Omental fat pad (tissue), 4 donors: Measurements from ENCODE around the gene SKOR1. TPM values are rescaled to one million over a fixed set of nuclear protein-coding genes. Genes with fewer than 3 reads are reported as not detected.
A peak's percentile ranks its signal among the peaks of the same experiment; 100 is the strongest.

Experiments used
- ATAC-seq: fragments of 150-250 bp; one replicate; pipeline ENCODE4 v1.9.1; 2016; ENCODE audit warnings: mild to moderate bottlenecking, moderate library complexity; ENCODE audit not compliant: low FRiP score
- DNase-seq: peaks from one replicate; pipeline ENCODE4 v3.0.0-alpha.2; 2019; ENCODE audit warnings: low spot score
- CTCF ChIP-seq, 3 donors: fragments of 450-650 bp; IDR thresholded peaks; one replicate each; pipeline ENCODE4 v1.5.1; 2016 to 2017; ENCODE audit warnings: antibody characterized with exemption in 3 of 3, mild to moderate bottlenecking in 3 of 3, moderate library complexity in 2 of 3
- total RNA-seq, 4 donors: library from RNA; depleted of rRNA; stranded (reverse); fragments of >200 nt; gene quantifications; one replicate each; pipeline ENCODE4 v1.1.0, GENCODE V29; 2016

The SKOR1 gene
- total RNA-seq, 4 donors from 2014 or later, result 0.19 to 1.1 (median 0.49) TPM

GRCh38 chr15:67836955-67837354, 11.6 kb downstream of the SKOR1 start:
- TF ChIP-seq CTCF (IDR thresholded peaks at IDR 0.05), result no peak
- no peak for ATAC-seq
- no peak for DNase-seq

GRCh38 chr15:67838789-67839332, 13.6 kb downstream of the SKOR1 start:
- no peak for TF ChIP-seq CTCF (IDR thresholded peaks at IDR 0.05)
- peak; percentile 12 for ATAC-seq
- DNase-seq, result no peak

GRCh38 chr15:67839499-67839928, 14.2 kb downstream of the SKOR1 start:
- no peak for ATAC-seq
- no peak for DNase-seq
- no peak for TF ChIP-seq CTCF (IDR thresholded peaks at IDR 0.05)

GRCh38 chr15:67839929-67840748, 14.8 kb downstream of the SKOR1 start, which contains the start of gene RNU6-1:
RNU6-1 (minus strand) TSS chr15:67840045.
- TF ChIP-seq CTCF (IDR thresholded peaks at IDR 0.05), result no peak
- ATAC-seq, result peak; percentile 81
- peak; percentile 78 for DNase-seq

GRCh38 chr15:67840749-67841512, 15.6 kb downstream of the SKOR1 start:
- DNase-seq (no peak), ATAC-seq (no peak)
- TF ChIP-seq CTCF (IDR thresholded peaks at IDR 0.05), result no peak

GRCh38 chr15:67841513-67841762, 16.1 kb downstream of the SKOR1 start:
- no peak for ATAC-seq
- TF ChIP-seq CTCF (IDR thresholded peaks at IDR 0.05), result no peak
- DNase-seq, result no peak
